Activated CD4-positive, alpha-beta T cell treated with anti-CD3 and anti-CD28 coated beads for 24 hours (primary cell): ENCODE results near the gene AMDHD1.

Experiments
- DNase-seq, 2 donors: peaks; one replicate each; pipeline ENCODE4 v3.0.0-alpha.2; 2020; ENCODE audit warnings: low read depth in 2 of 2

Gene AMDHD1

GRCh38 chr12:95995238-95996031 is 52.3 kb downstream of the AMDHD1 start:
- DNase-seq = no peak

DNA sequence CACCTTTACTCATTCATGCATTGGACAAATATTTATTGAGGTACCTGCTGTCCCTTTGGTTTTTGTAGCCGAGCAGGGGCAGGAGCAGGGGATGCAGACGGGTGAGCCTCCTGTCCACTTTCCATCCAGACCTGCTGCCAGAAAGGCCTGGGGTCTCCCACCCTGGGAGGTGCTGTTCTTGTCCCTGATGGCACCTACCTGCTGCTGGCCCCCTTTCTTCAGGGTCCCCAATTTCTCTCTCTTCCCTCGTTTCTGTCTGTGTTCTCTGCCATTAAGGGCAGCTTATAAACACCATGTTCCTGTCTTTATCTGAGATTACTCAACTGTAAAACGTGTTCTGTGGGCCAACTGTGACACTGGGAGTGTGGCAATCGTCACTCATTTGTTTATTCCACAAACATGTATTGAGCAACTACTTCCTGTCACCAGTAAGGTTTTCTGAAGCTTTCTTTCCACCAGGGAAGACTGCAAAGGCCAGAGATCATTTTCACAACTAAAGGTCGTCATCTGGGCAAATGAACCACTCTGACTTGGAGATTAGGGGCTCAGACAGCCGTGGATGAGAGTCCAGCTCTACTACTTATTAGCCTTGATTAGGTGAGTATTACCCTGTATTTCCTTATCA is 53.0 kb downstream of the AMDHD1 start, which contains the start of gene HAL:
HAL (minus strand) TSS at position 311 of the 625 bp plus-strand sequence. CDS start 434 bp downstream, outside the sequence.
- DNase-seq = no peak

- no peak for DNase-seq
Measured at GRCh38 chr12:95997276-95997675, 54.1 kb downstream of the AMDHD1 start.

GRCh38 chr12:95997911-95998510 is 54.9 kb downstream of the AMDHD1 start:
- DNase-seq = no peak

DNA sequence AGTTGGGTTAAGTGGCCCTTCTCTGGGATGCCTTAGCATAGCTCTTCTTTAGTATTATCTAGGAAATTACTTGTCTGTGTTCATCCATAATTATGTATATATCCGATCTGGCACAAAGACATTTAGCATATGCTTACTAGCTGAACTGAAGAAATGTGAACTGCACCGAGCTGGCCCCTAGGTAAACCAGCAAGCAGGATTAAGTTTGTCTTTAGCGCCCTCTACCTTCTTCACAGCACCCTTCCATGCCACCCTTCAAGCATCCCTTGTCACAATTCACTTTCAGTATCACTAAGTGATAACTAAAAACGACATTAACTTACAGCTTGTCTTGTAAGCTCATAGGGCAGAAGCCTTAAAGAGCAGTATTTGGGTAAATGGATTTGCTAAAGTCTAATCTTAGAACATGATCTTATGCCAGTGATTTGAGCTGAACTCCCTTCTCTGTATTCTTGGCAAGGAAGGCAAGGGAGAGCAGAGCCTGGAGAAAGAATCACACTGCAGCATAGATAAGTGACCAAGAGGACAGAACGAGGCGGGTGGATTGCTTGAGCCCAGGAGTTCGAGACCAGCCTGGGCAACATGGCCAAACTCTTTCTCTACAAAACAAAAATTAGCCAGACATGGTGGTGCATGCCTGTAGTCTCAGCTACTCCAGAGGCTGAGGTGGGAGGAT is 55.6 kb downstream of the AMDHD1 start:
- DNase-seq = peak; percentile 8 to 24

DNA sequence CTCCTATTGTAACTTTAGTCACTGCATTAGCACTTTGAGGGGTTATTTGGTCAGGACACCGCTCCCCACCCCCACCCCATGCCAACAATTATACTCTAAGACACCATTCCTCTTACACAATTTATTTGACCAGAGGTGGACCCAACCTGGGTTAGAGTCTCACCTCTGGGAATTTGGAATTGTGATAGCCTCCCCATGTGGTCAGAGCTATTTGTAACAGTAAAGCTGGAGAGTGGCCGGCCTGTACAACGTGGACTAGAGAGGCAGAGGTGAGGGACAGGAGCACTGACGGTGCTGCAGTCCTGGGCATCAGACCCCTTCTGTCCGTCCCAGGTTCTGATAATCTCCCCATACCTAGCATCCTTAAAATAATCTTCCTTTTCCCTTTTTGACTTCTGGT is 56.4 kb downstream of the AMDHD1 start:
- DNase-seq = no peak

GRCh38 chr12:96000858-96001257 is 57.7 kb downstream of the AMDHD1 start:
- no peak for DNase-seq

DNA sequence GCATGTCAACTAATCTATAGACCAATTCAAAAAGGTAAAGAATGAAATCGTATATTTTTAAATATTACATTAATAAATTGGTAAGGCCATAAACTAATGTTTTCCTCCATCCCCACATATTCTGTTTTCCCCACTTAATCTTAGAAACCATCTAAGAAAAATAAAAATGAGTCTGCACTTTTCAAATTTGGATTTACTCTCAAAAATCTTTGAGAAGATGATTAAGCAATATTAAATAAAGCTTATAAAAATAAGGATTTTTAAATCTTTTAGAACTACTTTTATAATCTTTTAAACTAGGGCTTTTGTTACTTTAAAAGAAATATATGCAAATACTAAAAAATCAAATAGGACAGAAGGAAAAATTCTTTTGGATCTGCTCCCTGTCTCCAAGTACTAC is 63.6 kb downstream of the AMDHD1 start:
- no peak for DNase-seq

- DNase-seq = no peak
Measured at GRCh38 chr12:96007729-96008128, 64.6 kb downstream of the AMDHD1 start.

- DNase-seq = no peak
Measured at GRCh38 chr12:96014943-96015599, 71.9 kb downstream of the AMDHD1 start.

DNA sequence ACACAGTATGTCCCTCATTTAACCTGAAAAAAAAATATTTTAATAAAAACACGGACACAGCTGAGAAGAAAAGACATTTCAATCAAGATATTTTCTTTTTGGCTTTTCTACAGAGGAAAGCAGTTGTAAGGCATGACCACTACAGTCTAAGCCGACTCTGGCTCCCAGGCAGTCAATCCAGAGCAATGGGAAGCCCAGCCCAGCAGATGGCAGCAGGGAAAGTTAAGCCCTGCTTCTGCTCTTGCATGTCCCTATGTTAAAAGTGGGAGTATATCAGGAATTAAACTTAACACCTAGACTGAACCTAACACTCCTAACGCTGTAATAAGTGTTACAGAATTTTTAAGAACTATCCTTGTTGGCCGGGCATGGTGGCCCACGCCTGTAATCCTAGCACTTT is 72.5 kb downstream of the AMDHD1 start:
- no peak for DNase-seq
